ENCODE measurements around the gene XRCC6.

The XRCC6 gene

DNA sequence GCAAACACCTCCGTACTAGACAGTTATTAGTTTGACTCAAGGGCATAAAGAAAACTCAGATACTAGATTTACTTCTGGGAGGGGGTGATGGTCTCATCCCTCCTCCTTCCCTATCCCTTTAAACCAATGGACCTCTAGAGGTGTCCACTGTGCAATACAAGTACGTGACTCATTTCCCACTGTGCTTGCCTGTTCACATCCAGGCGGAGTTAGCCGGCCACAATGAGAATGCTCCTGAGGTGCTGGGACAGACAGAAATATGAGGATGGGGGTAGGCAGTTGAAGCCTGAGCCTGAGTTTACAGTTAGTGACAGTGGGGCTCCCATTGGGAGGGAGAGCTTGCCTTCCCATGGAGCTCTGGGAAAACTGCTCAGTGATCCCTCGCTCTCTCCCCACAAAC lies 23.0 kb upstream of the XRCC6 start:
- H3K9me3 ChIP-seq (ENCODE audit: control insufficient read depth, low read length) = no peaks in the 10 kb centered on the region
- peaks cover 36% of the 10 kb centered on the region for H3K36me3 ChIP-seq (ENCODE audit: control insufficient read depth, insufficient read depth, low read length)
- peak overlapping the region; percentile 10 for H3K27ac ChIP-seq (ENCODE audit: low read depth, low read length, severe bottlenecking)
- H3K4me1 ChIP-seq (ENCODE audit: control insufficient read depth, insufficient read depth, low read length, poor library complexity, severe bottlenecking) = peaks cover 18% of the 10 kb centered on the region
- 93 to 100% methylated on average over 3 to 4 of the region's 5 CpGs for WGBS, 2 experiments (ENCODE audit: insufficient coverage in 2 of 2)
- H3K4me3 ChIP-seq (ENCODE audit: extremely low read depth, insufficient read depth, low read length, poor library complexity, severe bottlenecking) = no peak overlapping the region

DNA sequence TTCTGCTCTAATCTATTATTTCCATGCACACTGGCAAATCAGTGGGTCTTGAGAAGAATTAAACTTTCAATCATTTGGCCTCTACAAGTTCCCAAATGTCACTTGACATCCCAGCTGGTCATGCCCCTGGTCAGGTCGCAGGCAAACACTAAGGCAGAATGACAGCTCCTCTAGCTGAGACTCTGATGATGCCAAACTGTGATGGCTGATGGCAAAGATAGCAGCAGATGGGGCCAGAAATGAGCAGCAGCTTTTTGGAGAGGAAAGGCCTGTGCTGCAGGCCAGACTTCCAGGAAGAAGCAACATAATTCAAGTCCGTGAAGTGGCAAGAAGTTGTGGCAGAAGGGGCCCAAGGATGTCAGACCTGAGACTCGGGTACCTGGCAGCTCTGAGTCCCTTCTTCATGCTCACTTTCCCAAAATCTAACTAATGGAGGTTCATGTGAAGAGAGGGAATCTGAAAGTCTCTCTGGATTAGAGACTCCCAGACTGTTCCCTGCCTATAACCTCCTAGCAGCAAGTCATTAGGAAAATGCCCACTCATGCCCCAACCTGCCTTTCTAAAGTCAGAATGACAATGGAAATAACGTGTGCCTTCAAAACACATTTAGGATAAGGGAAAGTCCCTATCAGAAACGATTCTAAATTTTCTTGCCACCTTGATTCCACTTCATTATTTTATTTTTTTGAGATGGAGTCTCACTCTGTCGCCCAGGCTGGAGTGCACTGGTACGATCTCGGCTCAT lies 22.0 kb upstream of the XRCC6 start:
- H3K9me3 ChIP-seq (ENCODE audit: control insufficient read depth, low read length) = no peaks in the 10 kb centered on the region
- H3K27ac ChIP-seq (ENCODE audit: low read depth, low read length, severe bottlenecking) = no peak overlapping the region
- 92 to 93% methylated on average over 7 of the region's 8 CpGs for WGBS, 2 experiments (ENCODE audit: insufficient coverage in 2 of 2)

DNA sequence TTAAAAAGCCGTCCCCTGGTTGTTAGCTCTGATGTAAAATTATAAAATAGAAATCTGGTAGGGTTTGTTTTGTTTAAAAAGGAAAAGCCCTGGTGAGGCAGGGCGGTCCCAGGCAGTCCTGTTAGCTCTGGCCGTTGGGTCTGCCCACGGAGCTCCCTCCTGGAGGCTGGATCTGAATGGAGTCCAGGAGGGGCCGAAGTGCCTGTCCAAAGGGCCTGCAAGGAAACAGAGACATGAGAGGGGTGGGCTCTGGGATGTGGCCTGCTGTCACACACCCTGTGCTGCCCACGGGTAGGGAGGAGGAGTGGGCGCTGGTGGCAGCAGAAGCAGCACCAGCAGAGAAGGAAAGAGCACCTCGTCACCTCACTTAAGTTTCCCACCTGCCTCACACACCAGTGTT lies 20.1 kb upstream of the XRCC6 start:
- Histone ChIP-seq H3K27ac (ENCODE audit: low read depth, low read length, severe bottlenecking) (no peak overlapping the region), H3K4me1 (ENCODE audit: control insufficient read depth, insufficient read depth, low read length, poor library complexity, severe bottlenecking) (peaks cover 18% of the 10 kb centered on the region), H3K36me3 (ENCODE audit: control insufficient read depth, insufficient read depth, low read length) (peaks cover 65% of the 10 kb centered on the region), H3K9me3 (ENCODE audit: control insufficient read depth, low read length) (no peaks in the 10 kb centered on the region), H3K4me3 (ENCODE audit: extremely low read depth, insufficient read depth, low read length, poor library complexity, severe bottlenecking) (no peak overlapping the region)
- WGBS, 2 experiments (ENCODE audit: insufficient coverage in 2 of 2) = 95% methylated on average over 6 of the region's 8 CpGs

More for the DNA sequence above, 22.0 kb upstream of the XRCC6 start:
- peaks cover 18% of the 10 kb centered on the region for H3K4me1 ChIP-seq (ENCODE audit: control insufficient read depth, insufficient read depth, low read length, poor library complexity, severe bottlenecking)
- H3K36me3 ChIP-seq (ENCODE audit: control insufficient read depth, insufficient read depth, low read length) = peaks cover 46% of the 10 kb centered on the region
- H3K4me3 ChIP-seq (ENCODE audit: extremely low read depth, insufficient read depth, low read length, poor library complexity, severe bottlenecking) = no peak overlapping the region

DNA sequence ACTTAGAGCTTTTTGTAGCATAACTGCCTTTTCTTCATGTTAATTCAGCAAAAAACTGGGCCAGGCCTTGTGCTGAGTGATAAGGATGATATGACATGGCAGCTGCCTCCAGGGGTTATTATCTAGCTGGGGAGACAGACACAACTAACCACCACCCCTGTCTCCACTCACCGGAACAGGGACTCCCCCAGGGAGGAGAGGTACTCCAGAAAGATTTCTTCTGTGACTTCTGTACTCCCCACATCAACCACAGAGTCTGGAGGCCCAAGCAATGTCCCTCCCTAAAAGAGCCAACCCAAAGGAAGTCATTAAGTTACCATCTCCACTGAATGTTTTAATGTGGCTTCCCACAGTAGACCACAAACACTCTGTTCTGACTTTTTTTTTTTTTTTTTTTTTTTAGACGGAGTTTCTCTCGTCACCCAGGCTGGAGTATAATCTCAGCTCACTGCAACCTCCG lies 17.2 kb upstream of the XRCC6 start:
- WGBS, 2 experiments (ENCODE audit: insufficient coverage in 2 of 2) = 80 to 100% methylated on average over 1 of the region's 4 CpGs
- H3K36me3 ChIP-seq (ENCODE audit: control insufficient read depth, insufficient read depth, low read length) = peaks cover 82% of the 10 kb centered on the region
- no peaks in the 10 kb centered on the region for H3K9me3 ChIP-seq (ENCODE audit: control insufficient read depth, low read length)
- no peak overlapping the region for H3K4me3 ChIP-seq (ENCODE audit: extremely low read depth, insufficient read depth, low read length, poor library complexity, severe bottlenecking)
- H3K4me1 ChIP-seq (ENCODE audit: control insufficient read depth, insufficient read depth, low read length, poor library complexity, severe bottlenecking) = peaks cover 2% of the 10 kb centered on the region
- H3K27ac ChIP-seq (ENCODE audit: low read depth, low read length, severe bottlenecking) = no peak overlapping the region

DNA sequence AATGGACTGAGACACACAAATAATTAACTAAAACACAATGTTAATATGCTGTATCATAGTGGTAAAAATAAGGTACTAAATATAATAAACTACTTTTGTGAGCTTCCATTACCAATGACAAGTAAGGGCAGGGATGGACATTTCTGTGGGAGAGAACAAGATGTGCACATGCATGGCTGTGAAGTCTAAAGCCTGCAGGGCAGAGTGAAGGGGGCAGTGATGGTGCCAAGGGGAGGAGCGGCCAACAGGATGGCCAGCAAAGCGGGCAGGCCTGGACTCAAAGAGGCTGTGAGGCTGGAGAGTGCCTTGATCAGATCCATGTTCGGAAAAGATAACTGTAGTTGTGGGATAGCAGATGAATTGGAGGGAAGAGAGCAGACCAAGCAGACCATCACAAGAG lies 12.7 kb upstream of the XRCC6 start:
- Histone ChIP-seq H3K27ac (ENCODE audit: low read depth, low read length, severe bottlenecking) (no peak overlapping the region), H3K4me1 (ENCODE audit: control insufficient read depth, insufficient read depth, low read length, poor library complexity, severe bottlenecking) (no peaks in the 10 kb centered on the region), H3K4me3 (ENCODE audit: extremely low read depth, insufficient read depth, low read length, poor library complexity, severe bottlenecking) (no peak overlapping the region), H3K36me3 (ENCODE audit: control insufficient read depth, insufficient read depth, low read length) (peaks cover 48% of the 10 kb centered on the region), H3K9me3 (ENCODE audit: control insufficient read depth, low read length) (no peaks in the 10 kb centered on the region)
- 97 to 100% methylated on average over 3 of the region's 3 CpGs for WGBS, 2 experiments (ENCODE audit: insufficient coverage in 2 of 2)

DNA sequence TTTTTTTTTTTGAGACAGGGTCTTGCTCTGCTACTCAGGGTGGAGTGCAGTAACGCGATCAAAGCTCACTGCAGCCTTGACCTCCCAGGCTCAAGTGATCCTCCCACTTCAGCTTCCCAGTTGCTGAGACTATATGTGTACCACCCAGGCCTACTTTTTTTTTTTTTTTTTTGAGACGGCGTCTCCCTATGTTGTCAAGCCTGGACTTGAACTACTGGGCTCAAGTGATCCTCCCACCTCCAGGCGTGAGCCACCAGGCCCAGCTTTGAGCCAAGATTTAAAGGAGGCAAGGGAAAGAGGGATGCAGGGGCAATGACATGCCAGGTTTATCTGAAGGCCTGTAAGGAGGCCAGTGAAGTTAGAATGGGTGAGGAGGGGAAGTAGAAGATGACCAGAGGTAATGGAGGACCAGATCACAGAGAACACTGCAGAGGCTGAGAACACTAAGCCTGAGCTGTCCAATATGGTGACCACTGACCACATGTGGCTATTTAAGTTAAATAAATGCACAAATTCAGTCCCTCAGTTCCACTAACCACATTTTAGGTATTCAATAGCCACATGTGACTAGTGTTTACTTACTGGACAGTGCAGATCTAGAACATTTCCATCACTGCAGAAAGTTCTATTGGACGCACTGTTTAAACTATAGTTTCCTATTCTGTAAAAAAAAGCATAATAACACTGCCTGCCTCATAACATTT lies 8.3 kb upstream of the XRCC6 start:
- no peak overlapping the region for H3K27ac ChIP-seq (ENCODE audit: low read depth, low read length, severe bottlenecking)
- WGBS, 2 experiments (ENCODE audit: insufficient coverage in 2 of 2) = 86 to 100% methylated on average over 1 to 3 of the region's 6 CpGs
- H3K4me1 ChIP-seq (ENCODE audit: control insufficient read depth, insufficient read depth, low read length, poor library complexity, severe bottlenecking) = no peaks in the 10 kb centered on the region
- H3K9me3 ChIP-seq (ENCODE audit: control insufficient read depth, low read length) = no peaks in the 10 kb centered on the region
- H3K36me3 ChIP-seq (ENCODE audit: control insufficient read depth, insufficient read depth, low read length) = peaks cover 8% of the 10 kb centered on the region
- H3K4me3 ChIP-seq (ENCODE audit: extremely low read depth, insufficient read depth, low read length, poor library complexity, severe bottlenecking) = no peak overlapping the region

DNA sequence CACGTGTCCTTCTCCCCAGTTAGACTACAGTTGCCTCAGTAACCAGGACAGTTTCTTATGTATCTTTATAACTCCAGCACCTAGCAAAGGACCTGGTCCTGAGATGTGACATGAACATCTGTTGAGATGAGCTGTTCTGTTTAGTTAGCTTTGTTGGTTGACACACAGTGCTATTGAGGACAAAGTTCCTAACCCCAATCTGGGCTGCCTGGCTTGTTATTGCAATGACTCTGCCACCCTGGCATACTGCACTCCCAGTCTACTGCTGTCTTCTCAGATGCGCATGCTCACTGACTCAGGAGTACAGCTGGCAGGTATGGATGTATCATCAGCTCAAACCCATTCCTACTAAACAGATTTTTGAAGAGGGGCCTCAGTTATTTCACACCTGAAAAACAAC lies 7.6 kb upstream of the XRCC6 start:
- H3K36me3 ChIP-seq (ENCODE audit: control insufficient read depth, insufficient read depth, low read length) = peaks cover 8% of the 10 kb centered on the region
- H3K27ac ChIP-seq (ENCODE audit: low read depth, low read length, severe bottlenecking) = no peak overlapping the region
- no peaks in the 10 kb centered on the region for H3K4me1 ChIP-seq (ENCODE audit: control insufficient read depth, insufficient read depth, low read length, poor library complexity, severe bottlenecking)
- H3K9me3 ChIP-seq (ENCODE audit: control insufficient read depth, low read length) = no peaks in the 10 kb centered on the region
- no peak overlapping the region for H3K4me3 ChIP-seq (ENCODE audit: extremely low read depth, insufficient read depth, low read length, poor library complexity, severe bottlenecking)
- WGBS, 2 experiments (ENCODE audit: insufficient coverage in 2 of 2) = 100% methylated on average over 1 to 2 of the region's 2 CpGs

DNA sequence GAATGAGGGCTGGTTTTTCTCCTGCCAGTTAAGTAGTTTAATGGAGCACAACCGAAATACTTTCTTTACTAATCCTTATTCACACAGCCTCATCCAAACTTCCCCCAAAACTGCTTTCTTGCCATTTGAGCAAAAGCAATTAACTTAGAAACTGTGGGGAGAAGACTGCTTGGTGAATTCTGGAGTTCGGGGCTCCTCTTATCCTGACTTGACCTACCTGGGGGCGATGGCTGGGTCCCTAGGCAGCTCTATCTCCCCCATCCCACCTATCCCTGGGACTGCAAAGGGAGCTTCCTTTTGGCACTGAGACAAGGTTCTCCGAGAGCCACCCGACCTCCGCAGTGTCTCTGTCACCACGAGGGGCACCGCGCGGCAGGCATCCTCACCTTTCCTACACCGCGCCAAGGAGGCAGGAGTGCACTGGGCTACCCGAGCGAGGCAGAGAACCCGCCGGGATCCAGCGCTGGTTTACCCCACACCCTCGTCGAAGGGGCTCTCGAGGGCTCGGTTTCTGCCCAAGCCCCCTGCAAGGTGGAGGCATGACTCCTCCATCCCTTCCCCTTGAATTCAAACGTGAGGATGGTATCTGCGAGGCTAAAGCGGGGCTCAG lies 1.0 kb upstream of the XRCC6 start:
- Histone ChIP-seq H3K4me1 (ENCODE audit: control insufficient read depth, insufficient read depth, low read length, poor library complexity, severe bottlenecking) (peaks cover 18% of the 10 kb centered on the region), H3K27ac (ENCODE audit: low read depth, low read length, severe bottlenecking) (no peak overlapping the region), H3K9me3 (ENCODE audit: control insufficient read depth, low read length) (no peaks in the 10 kb centered on the region), H3K36me3 (ENCODE audit: control insufficient read depth, insufficient read depth, low read length) (peaks cover 27% of the 10 kb centered on the region), H3K4me3 (ENCODE audit: extremely low read depth, insufficient read depth, low read length, poor library complexity, severe bottlenecking) (peak overlapping the region; percentile 95)
- 0 to 2% methylated on average over 17 to 19 of the region's 24 CpGs for whole genome bisulfite sequencing, 2 experiments (ENCODE audit: insufficient coverage in 2 of 2)

DNA sequence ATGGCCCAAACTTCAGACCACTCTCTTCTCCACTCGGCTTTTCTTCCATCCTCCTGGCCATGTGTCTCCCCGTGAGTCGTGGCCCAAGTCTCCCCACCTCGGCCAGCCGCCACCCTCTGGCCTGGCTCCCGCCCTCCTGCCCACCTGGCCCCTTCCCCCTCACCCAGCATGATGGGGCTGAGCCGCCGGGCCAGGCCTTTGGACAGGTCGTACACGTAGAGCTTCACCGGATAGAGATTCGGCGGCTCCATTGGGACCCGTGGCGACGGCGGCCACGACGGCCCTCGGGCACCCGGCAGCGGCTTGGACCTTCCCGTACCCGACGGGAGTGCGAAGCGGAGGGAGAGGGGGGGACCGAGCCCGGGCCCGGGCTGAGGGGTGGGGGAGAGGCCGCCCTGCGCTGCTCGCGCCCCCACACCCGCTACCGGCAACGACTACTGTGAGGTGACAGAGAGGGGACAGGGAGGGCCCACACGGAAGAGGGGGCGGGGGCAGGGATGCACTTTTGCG lies 451 bp upstream of the XRCC6 start, which contains the start of gene DESI1:
Gene DESI1 (minus strand): TSS at position 455 of the 510 bp plus-strand sequence. CDS start 204 bp downstream, at position 251.
- peaks cover 18% of the 10 kb centered on the region for H3K4me1 ChIP-seq (ENCODE audit: control insufficient read depth, insufficient read depth, low read length, poor library complexity, severe bottlenecking)
- peaks cover 33% of the 10 kb centered on the region for H3K36me3 ChIP-seq (ENCODE audit: control insufficient read depth, insufficient read depth, low read length)
- WGBS, 2 experiments (ENCODE audit: insufficient coverage in 2 of 2) = 1% methylated on average over 20 to 24 of the region's 40 CpGs
- H3K4me3 ChIP-seq (ENCODE audit: extremely low read depth, insufficient read depth, low read length, poor library complexity, severe bottlenecking) = peak within 1 kb of the TSS; percentile 95
- H3K27ac ChIP-seq (ENCODE audit: low read depth, low read length, severe bottlenecking) = peak within 1 kb of the TSS; percentile 99
- H3K9me3 ChIP-seq (ENCODE audit: control insufficient read depth, low read length) = no peaks in the 10 kb centered on the region

DNA sequence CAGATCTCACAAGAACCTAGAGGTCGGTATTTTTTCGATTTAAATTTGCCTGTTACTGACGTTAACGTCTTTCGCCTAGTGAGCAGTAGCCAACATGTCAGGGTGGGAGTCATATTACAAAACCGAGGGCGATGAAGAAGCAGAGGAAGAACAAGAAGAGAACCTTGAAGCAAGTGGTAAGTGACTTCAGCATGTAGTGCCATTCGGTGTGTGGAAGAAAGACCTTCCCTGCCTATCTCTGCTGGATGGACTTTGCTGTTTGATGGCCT lies 750 bp downstream of the XRCC6 start:
- WGBS, 2 experiments (ENCODE audit: insufficient coverage in 2 of 2) = 7 to 13% methylated on average over 6 to 8 of the region's 8 CpGs
- Histone ChIP-seq H3K27ac (ENCODE audit: low read depth, low read length, severe bottlenecking) (peak overlapping the region; percentile 99), H3K36me3 (ENCODE audit: control insufficient read depth, insufficient read depth, low read length) (peaks cover 45% of the 10 kb centered on the region), H3K4me3 (ENCODE audit: extremely low read depth, insufficient read depth, low read length, poor library complexity, severe bottlenecking) (peak overlapping the region; percentile 95), H3K9me3 (ENCODE audit: control insufficient read depth, low read length) (no peaks in the 10 kb centered on the region), H3K4me1 (ENCODE audit: control insufficient read depth, insufficient read depth, low read length, poor library complexity, severe bottlenecking) (peaks cover 18% of the 10 kb centered on the region)

Data from mesodermal cell (in vitro differentiated cells).